ENCODE results near the gene SCN3A. TPM values are rescaled to one million over a fixed set of nuclear protein-coding genes. Genes with fewer than 3 reads are reported as not detected.

The SCN3A gene
- total RNA-seq, 1 experiment from 2014 or later, result not detected

DNA sequence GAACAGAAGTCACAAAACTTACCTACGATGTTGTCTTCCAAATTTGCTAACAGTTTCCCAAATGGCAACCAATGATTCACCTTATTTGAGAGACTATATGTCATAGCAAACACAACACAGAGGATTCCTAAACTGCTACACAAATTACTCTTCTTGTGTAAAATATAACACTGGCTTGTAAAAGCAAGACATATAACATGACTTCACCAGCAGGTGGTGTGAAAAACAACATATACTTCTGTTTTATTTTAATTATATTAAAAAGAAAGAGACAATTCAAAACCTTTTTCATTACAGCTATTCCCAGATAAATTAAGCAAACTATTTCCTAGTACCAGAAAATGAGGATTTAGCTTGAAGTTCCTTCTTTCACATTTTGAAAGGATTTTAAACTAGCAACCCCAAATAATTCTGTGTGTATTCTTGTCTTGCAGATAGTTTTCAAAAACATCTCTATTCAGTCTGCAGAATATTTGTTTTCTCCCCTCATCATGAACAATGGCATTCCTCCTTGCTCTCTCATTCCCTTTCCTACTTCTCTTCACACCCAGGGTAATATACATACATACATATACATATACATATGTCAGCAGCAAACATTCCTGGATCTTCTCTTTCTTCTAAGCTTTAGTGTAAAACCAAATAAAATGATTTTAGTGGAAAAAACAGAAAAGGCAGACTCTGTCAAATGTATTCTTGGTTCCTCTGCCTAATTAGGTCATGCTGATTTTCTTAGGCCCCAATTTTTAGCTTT, 62.1 kb downstream of the SCN3A start:
- POLR2A ChIA-PET, result no interaction called here
- no peak for DNase-seq
- H3K36me3 ChIP-seq (ENCODE audit: control insufficient read depth, insufficient read depth, low read length), result no peaks in the 10 kb centered on the region
- H3K4me1 ChIP-seq, result no peaks in the 10 kb centered on the region
- BruUV-seq (replicated peaks), result no TSS peak
- H3K27ac Mint-ChIP-seq (ENCODE audit: unreplicated experiment), result no peak overlapping the region
- no peak overlapping the region for H3K4me3 ChIP-seq (ENCODE audit: low read depth, low read length)
- no peaks in the 10 kb centered on the region for H3K36me3 Mint-ChIP-seq (ENCODE audit: insufficient read depth, unreplicated experiment)
- CTCF ChIA-PET, result no interaction called here
- no peaks in the 10 kb centered on the region for H3K9me3 ChIP-seq
- no peaks in the 10 kb centered on the region for H3K9me3 Mint-ChIP-seq (ENCODE audit: unreplicated experiment)
- intact Hi-C loops (cut with micrococcal nuclease; ENCODE audit: unreplicated experiment), result loop anchor here (5.0 kb wide), 1 partner anchor 124 kb away; no protein-coding TSS in a partner anchor
- peaks cover 13% of the 10 kb centered on the region for H3K27me3 Mint-ChIP-seq (ENCODE audit: insufficient read depth, unreplicated experiment)
- no peaks in the 10 kb centered on the region for H3K27me3 ChIP-seq (replicated peaks; ENCODE audit: control insufficient read depth, insufficient read depth, low read length)
- H3K4me1 Mint-ChIP-seq (ENCODE audit: low read depth, unreplicated experiment), result no peaks in the 10 kb centered on the region
- TF ChIP-seq, protein P1, sequence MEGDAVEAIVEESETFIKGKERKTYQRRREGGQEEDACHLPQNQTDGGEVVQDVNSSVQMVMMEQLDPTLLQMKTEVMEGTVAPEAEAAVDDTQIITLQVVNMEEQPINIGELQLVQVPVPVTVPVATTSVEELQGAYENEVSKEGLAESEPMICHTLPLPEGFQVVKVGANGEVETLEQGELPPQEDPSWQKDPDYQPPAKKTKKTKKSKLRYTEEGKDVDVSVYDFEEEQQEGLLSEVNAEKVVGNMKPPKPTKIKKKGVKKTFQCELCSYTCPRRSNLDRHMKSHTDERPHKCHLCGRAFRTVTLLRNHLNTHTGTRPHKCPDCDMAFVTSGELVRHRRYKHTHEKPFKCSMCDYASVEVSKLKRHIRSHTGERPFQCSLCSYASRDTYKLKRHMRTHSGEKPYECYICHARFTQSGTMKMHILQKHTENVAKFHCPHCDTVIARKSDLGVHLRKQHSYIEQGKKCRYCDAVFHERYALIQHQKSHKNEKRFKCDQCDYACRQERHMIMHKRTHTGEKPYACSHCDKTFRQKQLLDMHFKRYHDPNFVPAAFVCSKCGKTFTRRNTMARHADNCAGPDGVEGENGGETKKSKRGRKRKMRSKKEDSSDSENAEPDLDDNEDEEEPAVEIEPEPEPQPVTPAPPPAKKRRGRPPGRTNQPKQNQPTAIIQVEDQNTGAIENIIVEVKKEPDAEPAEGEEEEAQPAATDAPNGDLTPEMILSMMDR (IDR thresholded peaks at IDR 0.05; ENCODE audit: insufficient read depth in 1 of 2, low read depth in 1 of 2, low read length in 1 of 2, severe bottlenecking in 1 of 2, unreplicated experiment in 1 of 2), result peak in 1 of 2 experiments; percentile 48
- no peak overlapping the region for H3K4me3 Mint-ChIP-seq (ENCODE audit: unreplicated experiment)

DNA sequence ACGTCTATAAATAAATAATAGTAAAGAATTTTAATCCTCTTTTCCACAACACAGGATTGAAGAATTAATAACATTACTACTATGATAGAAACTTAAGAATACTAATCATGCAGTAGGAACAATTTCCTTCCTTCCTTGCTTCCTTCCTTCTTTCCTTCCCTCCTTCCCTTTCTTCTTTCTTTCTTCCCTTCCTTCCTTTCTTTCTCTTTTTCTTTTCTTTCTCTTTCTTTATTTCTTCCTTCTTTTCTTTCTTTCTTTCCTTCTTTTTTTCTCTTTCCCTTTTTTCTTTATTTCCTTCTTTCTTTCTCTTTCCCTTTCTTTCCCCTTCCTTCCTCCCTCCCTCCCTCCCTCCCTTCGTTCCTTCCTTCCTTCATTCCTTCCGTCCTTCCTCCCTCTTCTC, 77.6 kb downstream of the SCN3A start:
- Mint-ChIP-seq H3K4me1 (ENCODE audit: low read depth, unreplicated experiment) (no peaks in the 10 kb centered on the region), H3K36me3 (ENCODE audit: insufficient read depth, unreplicated experiment) (peaks cover 6% of the 10 kb centered on the region), H3K9me3 (ENCODE audit: unreplicated experiment) (no peaks in the 10 kb centered on the region), H3K27ac (ENCODE audit: unreplicated experiment) (no peak overlapping the region), H3K4me3 (ENCODE audit: unreplicated experiment) (no peak overlapping the region), H3K27me3 (ENCODE audit: insufficient read depth, unreplicated experiment) (peaks cover 9% of the 10 kb centered on the region)
- intact Hi-C loops (cut with micrococcal nuclease; ENCODE audit: unreplicated experiment), result no loop called here
- no TSS peak for BruUV-seq (replicated peaks)
- ChIA-PET POLR2A (no interaction called here), CTCF (no interaction called here)
- Histone ChIP-seq H3K36me3 (ENCODE audit: control insufficient read depth, insufficient read depth, low read length) (no peaks in the 10 kb centered on the region), H3K4me3 (ENCODE audit: low read depth, low read length) (no peak overlapping the region), H3K9me3 (no peaks in the 10 kb centered on the region), H3K27me3 (replicated peaks; ENCODE audit: control insufficient read depth, insufficient read depth, low read length) (no peaks in the 10 kb centered on the region), H3K4me1 (no peaks in the 10 kb centered on the region)
- TF ChIP-seq, protein P1 (IDR thresholded peaks at IDR 0.05; ENCODE audit: insufficient read depth in 1 of 2, low read depth in 1 of 2, low read length in 1 of 2, severe bottlenecking in 1 of 2, unreplicated experiment in 1 of 2), result no peak
- no peak for DNase-seq

DNA sequence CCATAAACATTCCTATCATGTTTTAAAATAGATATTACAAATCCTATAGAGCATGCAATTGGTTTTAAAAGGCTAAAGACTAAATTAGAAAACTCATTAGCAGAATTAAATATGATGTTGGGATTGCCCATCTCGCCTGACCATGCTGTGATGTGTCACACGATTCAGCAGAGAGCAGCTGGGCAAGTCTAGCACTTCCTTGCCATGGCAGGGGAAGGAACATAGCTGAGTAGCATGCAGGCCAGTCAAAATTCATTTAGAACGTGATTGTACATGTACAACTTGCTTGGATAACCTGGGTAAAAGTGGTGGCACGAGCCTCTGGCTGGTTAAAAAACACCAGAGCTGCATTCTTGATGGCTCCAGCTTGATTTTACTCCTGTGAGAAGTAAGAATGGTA, 81.3 kb downstream of the SCN3A start:
- Mint-ChIP-seq H3K27me3 (ENCODE audit: insufficient read depth, unreplicated experiment) (peaks cover 7% of the 10 kb centered on the region), H3K36me3 (ENCODE audit: insufficient read depth, unreplicated experiment) (peaks cover 6% of the 10 kb centered on the region), H3K27ac (ENCODE audit: unreplicated experiment) (no peak overlapping the region), H3K9me3 (ENCODE audit: unreplicated experiment) (no peaks in the 10 kb centered on the region), H3K4me1 (ENCODE audit: low read depth, unreplicated experiment) (no peaks in the 10 kb centered on the region), H3K4me3 (ENCODE audit: unreplicated experiment) (no peak overlapping the region)
- Histone ChIP-seq H3K4me1 (no peaks in the 10 kb centered on the region), H3K36me3 (ENCODE audit: control insufficient read depth, insufficient read depth, low read length) (no peaks in the 10 kb centered on the region), H3K4me3 (ENCODE audit: low read depth, low read length) (no peak overlapping the region), H3K9me3 (no peaks in the 10 kb centered on the region), H3K27me3 (replicated peaks; ENCODE audit: control insufficient read depth, insufficient read depth, low read length) (no peaks in the 10 kb centered on the region)
- TF ChIP-seq, protein P1 (IDR thresholded peaks at IDR 0.05; ENCODE audit: insufficient read depth in 1 of 2, low read depth in 1 of 2, low read length in 1 of 2, severe bottlenecking in 1 of 2, unreplicated experiment in 1 of 2), result no peak
- intact Hi-C loops (cut with micrococcal nuclease; ENCODE audit: unreplicated experiment), result no loop called here
- DNase-seq, result no peak
- no TSS peak for BruUV-seq (replicated peaks)
- POLR2A ChIA-PET, result no interaction called here
- CTCF ChIA-PET, result no interaction called here
